Keratinocyte (primary cell): Measurements from ENCODE around the gene ATG4B. TPM values are rescaled to one million over a fixed set of nuclear protein-coding genes. Genes with fewer than 3 reads are reported as not detected.

Experiments
- DNase-seq: peaks from one replicate; pipeline ENCODE4 v3.0.0-alpha.2; 2011; ENCODE audit warnings: low read depth, missing footprints, low spot score
- FAIRE-seq: peaks from 2 replicates; lab custom pipeline; 2011; peaks lifted over from hg19 to GRCh38; lab: Jason Lieb, UNC
- H2AFZ ChIP-seq: 2 replicates; pipeline ENCODE4 v1.6.0; 2012; ENCODE audit warnings: low read length, control low read depth, inconsistent platforms; ENCODE audit not compliant: control insufficient read depth
- H3K27ac ChIP-seq: 2 replicates; pipeline ENCODE4 v1.5.1; 2011; ENCODE audit warnings: low read length; ENCODE audit not compliant: control insufficient read depth, insufficient read depth
- H3K27me3 ChIP-seq: 3 replicates; pipeline ENCODE4 v1.6.0; 2011; ENCODE audit warnings: low read length; ENCODE audit not compliant: control insufficient read depth, insufficient read depth; ENCODE audit errors: extremely low read depth
- H3K36me3 ChIP-seq, 2 experiments: 2 replicates in 1 of 2; 3 replicates in 1 of 2; pipeline ENCODE4 v1.5.1; 2011; ENCODE audit warnings: low read length in 2 of 2, mild to moderate bottlenecking in 1 of 2; ENCODE audit not compliant: control insufficient read depth in 2 of 2, insufficient read depth in 2 of 2; ENCODE audit errors: extremely low read depth in 1 of 2
- H3K4me1 ChIP-seq: 3 replicates; pipeline ENCODE4 v1.5.1; 2011; ENCODE audit warnings: low read length; ENCODE audit not compliant: control insufficient read depth, insufficient read depth; ENCODE audit errors: extremely low read depth
- H3K4me2 ChIP-seq: 3 replicates; pipeline ENCODE4 v1.6.0; 2011; ENCODE audit warnings: low read depth, low read length; ENCODE audit not compliant: control insufficient read depth, insufficient read depth; ENCODE audit errors: extremely low read depth
- H3K4me3 ChIP-seq, 3 experiments: fragments of 200-600 bp in 1 of 3; sonication (generic) in 1 of 3; 2 replicates in 2 of 3; 3 replicates in 1 of 3; pipeline ENCODE4 v1.5.1; 2011 to 2016; ENCODE audit warnings: low read length in 3 of 3, mild to moderate bottlenecking in 3 of 3, control low read depth in 2 of 3, inconsistent platforms in 1 of 3, low read depth in 1 of 3, mixed read lengths in 1 of 3, mixed run types in 1 of 3, moderate library complexity in 1 of 3; ENCODE audit not compliant: control insufficient read depth in 2 of 3, insufficient read depth in 2 of 3; ENCODE audit errors: extremely low read depth in 1 of 3
- H3K79me2 ChIP-seq: 2 replicates; pipeline ENCODE4 v1.6.0; 2012; ENCODE audit warnings: low read length; ENCODE audit not compliant: control insufficient read depth, insufficient read depth
- H3K9ac ChIP-seq: 3 replicates; pipeline ENCODE4 v1.6.0; 2011; ENCODE audit warnings: low read length; ENCODE audit not compliant: control insufficient read depth, insufficient read depth; ENCODE audit errors: extremely low read depth
- H3K9me1 ChIP-seq: 3 replicates; pipeline ENCODE4 v1.6.0; 2011; ENCODE audit warnings: low read length; ENCODE audit not compliant: control insufficient read depth, insufficient read depth; ENCODE audit errors: extremely low read depth
- H3K9me3 ChIP-seq: 2 replicates; pipeline ENCODE4 v1.5.1; 2012; ENCODE audit warnings: low read depth, low read length; ENCODE audit not compliant: control insufficient read depth
- H4K20me1 ChIP-seq: 3 replicates; pipeline ENCODE4 v1.6.0; 2011; ENCODE audit warnings: low read length; ENCODE audit not compliant: control insufficient read depth, insufficient read depth; ENCODE audit errors: extremely low read depth
- EZH2 ChIP-seq: IDR thresholded peaks from one replicate; pipeline ENCODE4 v1.6.1; 2012; ENCODE audit warnings: inconsistent platforms, mild to moderate bottlenecking, low read length, moderate library complexity
- dilution Hi-C: fragments of 300-500 bp; cut with MboI; formaldehyde crosslinking; loops from one replicate; pipeline ENCODE4 v1.7.0; 2020; ENCODE audit warnings: low sequenced_read_pairs; ENCODE audit not compliant: extremely low pct_ligation_motif_present
- polyA plus RNA-seq, 5 experiments: library from polyadenylated mRNA; depleted of rRNA in 3 of 5; stranded (reverse) in 3 of 5; stranded (forward) in 1 of 5; unstranded in 1 of 5; fragments of >200 nt; gene quantifications; 1 replicate in 1 of 5; 2 replicates in 3 of 5; 3 replicates in 1 of 5; pipeline versions ENCODE4 v1.2.1 to v1.2.3, GENCODE V29; 2011 to 2012; ENCODE audit warnings: missing spikeins in 2 of 5, low read depth in 1 of 5, low replicate concordance in 1 of 5
- TF ChIP-seq, protein P1 (sequence below), 3 experiments: IDR thresholded peaks in 1 of 3; conservative IDR thresholded peaks in 1 of 3; optimal IDR thresholded peaks in 1 of 3; 2 replicates in 2 of 3; 3 replicates in 1 of 3; pipeline versions ENCODE3 to v1.5.1; 2011; ENCODE audit warnings: low read length in 3 of 3, mild to moderate bottlenecking in 3 of 3, moderate library complexity in 2 of 3, control low read depth in 1 of 3, inconsistent platforms in 1 of 3; ENCODE audit not compliant: insufficient read depth in 2 of 3; ENCODE audit errors: extremely low read depth in 1 of 3

Gene ATG4B
- polyA plus RNA-seq, 1 donor (not counting 4 experiments of a cell fraction or from before 2014, with no cell fraction given) = 69.0 TPM

DNA sequence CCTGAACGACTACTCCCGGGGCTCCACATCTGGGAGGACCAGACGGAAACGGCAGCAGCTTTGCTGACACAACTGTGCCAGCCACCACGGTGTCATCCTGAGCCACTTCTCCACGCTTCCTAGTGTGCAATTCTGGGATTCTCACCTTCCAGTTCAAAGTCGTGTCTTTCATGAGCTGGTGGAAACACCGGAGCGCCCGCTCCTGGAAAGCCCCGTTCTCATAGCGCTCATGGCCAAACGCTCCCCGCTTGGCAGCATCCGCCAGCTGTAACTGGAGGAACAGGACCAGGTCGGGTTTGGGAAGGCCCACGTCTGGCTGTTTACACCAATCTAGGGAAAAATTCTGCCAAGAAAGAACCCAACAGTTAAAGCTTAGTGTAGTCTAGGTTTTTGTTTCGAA, 40.8 kb downstream of the ATG4B start:
- Histone ChIP-seq H4K20me1 (no peaks in the 10 kb centered on the region), H3K4me1 (no peaks in the 10 kb centered on the region), H3K27me3 (no peaks in the 10 kb centered on the region), H3K9me1 (no peaks in the 10 kb centered on the region), H3K4me2 (no peak overlapping the region), H3K4me3 (no peak overlapping the region), H2AFZ (no peak overlapping the region), H3K79me2 (peaks cover 7% of the 10 kb centered on the region), H3K36me3 (peaks cover 18 to 20% of the 10 kb centered on the region in 2 experiments), H3K9me3 (no peaks in the 10 kb centered on the region), H3K9ac (no peak overlapping the region), H3K27ac (no peak overlapping the region)
- no peak for TF ChIP-seq EZH2
- TF ChIP-seq, protein P1, sequence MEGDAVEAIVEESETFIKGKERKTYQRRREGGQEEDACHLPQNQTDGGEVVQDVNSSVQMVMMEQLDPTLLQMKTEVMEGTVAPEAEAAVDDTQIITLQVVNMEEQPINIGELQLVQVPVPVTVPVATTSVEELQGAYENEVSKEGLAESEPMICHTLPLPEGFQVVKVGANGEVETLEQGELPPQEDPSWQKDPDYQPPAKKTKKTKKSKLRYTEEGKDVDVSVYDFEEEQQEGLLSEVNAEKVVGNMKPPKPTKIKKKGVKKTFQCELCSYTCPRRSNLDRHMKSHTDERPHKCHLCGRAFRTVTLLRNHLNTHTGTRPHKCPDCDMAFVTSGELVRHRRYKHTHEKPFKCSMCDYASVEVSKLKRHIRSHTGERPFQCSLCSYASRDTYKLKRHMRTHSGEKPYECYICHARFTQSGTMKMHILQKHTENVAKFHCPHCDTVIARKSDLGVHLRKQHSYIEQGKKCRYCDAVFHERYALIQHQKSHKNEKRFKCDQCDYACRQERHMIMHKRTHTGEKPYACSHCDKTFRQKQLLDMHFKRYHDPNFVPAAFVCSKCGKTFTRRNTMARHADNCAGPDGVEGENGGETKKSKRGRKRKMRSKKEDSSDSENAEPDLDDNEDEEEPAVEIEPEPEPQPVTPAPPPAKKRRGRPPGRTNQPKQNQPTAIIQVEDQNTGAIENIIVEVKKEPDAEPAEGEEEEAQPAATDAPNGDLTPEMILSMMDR (optimal IDR thresholded peaks at IDR 0.05 in 1 of 3, IDR thresholded peaks at IDR 0.05 in 1 of 3, conservative IDR thresholded peaks at IDR 0.05 in 1 of 3; ENCODE audit: extremely low read depth in 1 of 3, insufficient read depth in 2 of 3, low read length in 3 of 3) = no peak
- dilution Hi-C loops = no loop called here
- FAIRE-seq = no peak
- DNase-seq = no peak

DNA sequence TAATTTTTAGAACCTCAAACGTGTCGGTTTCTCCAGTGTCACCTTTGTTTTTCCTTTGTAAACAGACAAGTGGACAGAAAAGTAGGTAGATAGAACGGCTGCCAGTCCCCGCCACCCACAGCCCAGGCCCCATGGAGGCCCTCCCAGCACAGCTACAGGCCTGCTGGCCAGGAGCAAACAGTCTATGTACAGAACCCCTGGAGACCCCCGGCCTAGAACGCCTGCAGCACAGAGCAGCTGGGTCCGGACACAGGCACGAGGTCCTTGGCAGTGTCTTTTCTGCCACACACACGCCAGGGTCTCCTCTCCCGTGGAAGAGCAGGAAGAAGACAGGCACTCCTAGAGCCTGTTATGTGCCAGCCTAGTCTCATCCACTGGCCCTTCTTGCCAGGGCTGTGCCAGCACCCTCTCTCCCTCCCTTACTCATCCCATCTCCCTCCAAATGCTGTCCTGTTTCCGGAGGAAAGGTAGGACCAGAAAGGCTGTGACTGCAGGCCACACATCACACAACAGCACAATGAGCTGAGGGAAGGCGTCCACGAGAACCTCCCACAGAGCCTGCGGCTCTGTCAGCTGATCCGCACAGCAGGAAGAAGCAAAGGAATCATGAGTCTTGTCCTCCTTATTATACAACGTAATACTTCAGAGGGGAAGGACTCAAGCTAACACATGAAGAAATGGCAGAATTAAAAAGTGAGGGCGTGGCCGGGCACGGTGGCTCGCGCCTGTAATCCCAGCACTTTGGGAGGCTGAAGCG, 41.5 kb downstream of the ATG4B start:
- Histone ChIP-seq H3K27ac (no peak overlapping the region), H3K9ac (no peak overlapping the region), H3K4me1 (no peaks in the 10 kb centered on the region), H3K79me2 (peaks cover 9% of the 10 kb centered on the region), H2AFZ (no peak overlapping the region), H3K4me3 (no peak overlapping the region), H3K4me2 (no peak overlapping the region), H3K9me1 (no peaks in the 10 kb centered on the region), H3K36me3 (peaks cover 18 to 22% of the 10 kb centered on the region in 2 experiments), H3K9me3 (no peaks in the 10 kb centered on the region), H3K27me3 (no peaks in the 10 kb centered on the region), H4K20me1 (no peaks in the 10 kb centered on the region)
- dilution Hi-C loops = no loop called here
- no peak for FAIRE-seq
- DNase-seq = no peak
- no peak for TF ChIP-seq EZH2
- TF ChIP-seq, protein P1 (optimal IDR thresholded peaks at IDR 0.05 in 1 of 3, IDR thresholded peaks at IDR 0.05 in 1 of 3, conservative IDR thresholded peaks at IDR 0.05 in 1 of 3; ENCODE audit: extremely low read depth in 1 of 3, insufficient read depth in 2 of 3, low read length in 3 of 3) = no peak
